ENCODE results near the gene ACAD11.
"Not testable (repeated sequence)": the region's sequence is repeated elsewhere in the genome, so short reads cannot be mapped to it uniquely, and the experiment has no call there.

The ACAD11 gene

DNA sequence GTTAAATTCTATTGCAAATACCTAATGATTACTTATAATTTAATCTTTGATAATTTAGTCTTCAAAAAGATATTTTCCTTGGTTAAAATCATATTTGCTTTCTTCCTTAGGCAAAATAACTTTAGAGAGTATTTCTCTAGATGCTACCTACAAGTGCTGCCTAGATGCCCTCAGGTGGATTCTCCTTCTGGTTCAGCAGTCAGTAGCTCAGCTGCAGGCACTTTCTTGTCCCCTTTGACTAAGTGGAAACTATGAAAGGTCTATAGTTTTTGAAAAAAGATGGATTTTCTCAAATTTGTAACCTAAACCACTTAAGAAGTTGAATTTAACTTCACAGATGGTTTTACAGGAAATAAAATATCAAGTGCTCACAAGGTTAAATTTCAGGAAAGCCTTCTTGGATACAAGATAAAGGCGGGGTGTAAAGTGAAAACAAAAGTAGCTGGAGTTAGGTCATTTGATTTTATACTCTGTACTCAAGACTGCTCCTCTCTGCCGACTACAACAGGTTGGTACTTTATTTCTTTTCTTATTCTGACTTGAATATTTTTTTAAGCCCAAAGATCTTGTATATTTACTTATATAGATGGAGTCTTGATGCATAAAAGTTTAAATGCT lies 62.7 kb downstream of the ACAD11 start, which contains the start of gene ACKR4:
ACKR4 (plus strand) TSS at position 455 of the 618 bp plus-strand sequence. CDS start 3,128 bp downstream, outside the sequence.
- no peak for FAIRE-seq

DNA sequence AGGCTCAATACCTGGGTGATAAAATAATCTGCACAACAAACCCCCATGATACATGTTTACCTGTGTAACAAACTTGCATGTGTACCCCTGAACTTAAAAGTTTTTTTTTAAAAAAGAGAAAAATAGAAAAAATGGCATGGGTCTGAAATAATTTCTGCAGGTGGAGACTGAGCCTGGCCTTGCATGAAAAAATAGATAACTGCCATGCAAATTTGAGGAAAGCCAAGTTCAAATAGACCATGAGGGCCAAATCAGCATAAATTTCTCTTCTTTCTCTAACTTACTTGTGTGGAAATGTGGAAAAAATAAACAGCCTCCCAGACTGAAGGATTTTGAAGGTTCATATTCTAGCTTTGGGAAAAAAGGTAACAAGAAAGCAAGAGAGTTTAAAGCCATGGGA lies 63.3 kb downstream of the ACAD11 start:
- no peak for FAIRE-seq

DNA sequence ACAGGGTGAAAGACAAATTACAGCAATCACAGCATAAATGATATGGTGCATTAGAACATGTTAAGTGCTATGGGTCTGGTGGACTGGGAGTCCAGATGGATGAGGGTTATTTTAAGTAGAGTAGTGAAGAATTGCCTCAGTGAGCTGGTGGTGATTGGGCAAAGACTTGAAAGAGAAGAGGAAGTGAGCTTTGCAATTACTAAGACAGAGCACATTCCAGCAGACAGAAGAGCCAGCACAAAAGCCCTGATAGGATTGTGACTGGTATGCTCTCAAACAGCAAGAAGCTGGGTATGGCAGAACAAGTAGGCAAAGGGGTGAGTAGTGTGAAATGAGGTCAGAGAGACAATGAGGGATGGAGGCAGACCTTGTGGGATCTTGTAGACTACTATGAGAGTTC lies 64.6 kb downstream of the ACAD11 start:
- FAIRE-seq: no peak

DNA sequence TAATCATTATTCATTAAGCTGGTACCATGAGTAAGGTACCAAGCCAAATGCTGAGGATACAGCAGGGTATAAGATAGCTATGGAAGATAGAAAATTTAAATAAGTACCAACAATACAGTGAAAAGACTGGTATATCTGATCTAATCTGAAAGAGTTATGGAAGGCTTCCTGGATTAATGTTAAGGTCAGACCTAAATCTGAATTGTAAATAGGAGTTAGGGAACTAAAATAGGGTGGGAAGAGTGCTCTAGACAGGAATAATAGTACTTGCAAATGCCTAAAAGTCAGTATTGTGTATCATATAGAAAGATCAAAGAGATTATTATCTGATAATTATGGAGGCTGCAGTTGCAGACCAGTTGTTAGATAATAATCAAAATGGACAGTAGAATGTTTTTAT lies 65.1 kb downstream of the ACAD11 start:
- FAIRE-seq: no peak

DNA sequence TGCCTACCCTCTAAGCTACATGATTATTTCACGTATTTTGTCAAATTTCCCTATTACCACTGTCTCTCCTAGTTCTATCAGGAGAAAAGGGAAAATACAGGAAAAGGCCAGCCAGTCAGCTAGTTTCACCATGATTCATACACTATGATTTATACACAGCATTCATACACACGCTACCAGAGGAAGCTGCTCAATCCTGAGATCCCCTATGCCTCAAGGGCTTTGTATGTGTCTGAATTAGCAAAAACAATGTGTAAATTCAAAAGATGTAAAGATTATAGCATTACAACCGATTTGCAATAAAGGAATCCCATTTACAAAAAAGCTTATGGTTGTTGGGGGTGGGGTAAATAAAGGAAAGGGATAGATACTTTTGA lies 65.7 kb downstream of the ACAD11 start:
- no peak for FAIRE-seq

DNA sequence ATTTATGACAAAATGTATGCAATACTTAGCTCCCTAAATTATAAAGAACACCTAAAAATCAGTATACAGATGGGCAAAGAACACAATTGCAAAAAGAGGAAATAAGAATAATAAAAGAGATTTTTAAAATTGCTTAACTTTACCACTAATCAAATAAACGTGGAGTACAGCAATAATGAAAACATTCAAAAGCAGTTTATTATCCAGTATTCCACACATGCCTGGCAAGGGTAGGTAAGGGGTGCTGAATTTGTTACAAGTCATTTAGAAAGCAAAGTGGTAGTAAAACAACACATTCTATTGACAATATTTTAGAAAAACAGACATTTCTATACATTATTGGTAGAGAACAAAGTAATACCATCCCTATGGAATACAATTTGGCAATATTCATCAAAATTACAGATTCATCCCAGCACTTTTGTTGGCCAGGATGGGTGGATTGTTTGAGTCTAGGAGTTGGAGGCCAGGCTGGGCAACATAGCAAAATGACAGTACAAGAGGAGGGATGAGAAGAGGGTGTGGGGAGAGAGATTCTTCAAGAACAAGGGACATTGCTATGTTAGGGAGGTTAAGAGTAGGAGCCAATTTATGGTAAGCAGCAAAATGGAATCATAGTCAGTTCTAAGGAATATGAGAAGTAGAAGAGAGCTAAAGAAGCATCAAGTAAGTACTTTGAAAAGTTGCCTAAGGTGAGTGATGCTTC lies 66.2 kb downstream of the ACAD11 start:
- FAIRE-seq: no peak

DNA sequence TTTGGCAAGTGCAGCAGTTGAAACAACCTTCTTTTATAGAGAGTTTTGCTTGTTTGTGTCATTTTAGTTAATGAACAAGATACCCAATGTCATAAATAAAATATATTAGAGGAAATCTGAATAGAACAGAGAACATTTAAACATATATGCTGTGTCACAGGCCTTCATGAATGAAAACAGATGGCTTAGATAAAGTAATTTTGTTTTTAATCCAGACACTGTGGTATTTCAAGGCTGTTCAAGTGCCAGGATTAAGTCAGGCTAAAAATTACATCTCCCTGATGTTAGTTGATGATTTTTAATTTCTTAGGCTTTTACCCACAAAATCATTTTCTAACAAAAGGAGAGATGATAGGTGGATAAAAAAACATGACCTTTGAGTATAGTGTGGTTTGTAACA lies 67.4 kb downstream of the ACAD11 start:
- FAIRE-seq: no peak

DNA sequence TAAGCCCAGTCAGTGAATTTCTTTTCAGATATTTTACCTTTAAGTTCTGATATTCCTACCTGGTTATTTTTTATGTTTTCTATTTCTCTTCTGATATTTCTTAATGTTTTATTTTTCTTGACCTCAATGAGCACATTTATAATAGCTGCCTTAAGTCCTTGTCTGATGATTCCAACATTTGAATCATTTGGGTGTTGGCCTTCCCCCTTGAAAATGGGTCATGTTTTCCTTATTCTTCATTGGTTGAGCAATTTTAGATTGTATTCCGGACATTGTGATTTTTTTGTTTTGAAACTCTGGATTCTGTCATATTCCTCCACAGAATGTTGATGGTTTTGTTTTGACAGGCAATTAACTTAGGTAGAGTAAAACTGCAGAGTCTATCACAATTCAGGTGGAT lies 72.2 kb downstream of the ACAD11 start:
- FAIRE-seq: no peak

DNA sequence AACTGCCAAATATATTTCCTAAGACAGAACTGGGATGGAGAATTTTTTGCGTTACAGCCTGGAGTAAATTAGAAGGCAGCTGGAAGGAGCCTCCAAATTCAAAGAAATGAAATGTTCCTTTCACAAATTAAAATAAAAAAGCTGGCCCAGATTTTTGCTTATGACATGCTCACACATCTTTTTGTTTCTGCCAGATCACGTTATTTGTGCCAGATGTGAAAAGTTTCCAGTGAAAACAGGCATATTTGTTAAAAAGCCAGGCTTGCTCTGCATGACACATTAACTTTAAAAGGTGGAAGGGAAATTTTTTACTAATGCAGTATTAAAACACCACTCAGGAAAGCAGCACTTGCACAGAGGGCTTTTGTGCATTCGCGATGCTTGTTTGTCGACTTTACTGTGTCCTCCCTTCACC lies 85.8 kb downstream of the ACAD11 start:
- FAIRE-seq: no peak

DNA sequence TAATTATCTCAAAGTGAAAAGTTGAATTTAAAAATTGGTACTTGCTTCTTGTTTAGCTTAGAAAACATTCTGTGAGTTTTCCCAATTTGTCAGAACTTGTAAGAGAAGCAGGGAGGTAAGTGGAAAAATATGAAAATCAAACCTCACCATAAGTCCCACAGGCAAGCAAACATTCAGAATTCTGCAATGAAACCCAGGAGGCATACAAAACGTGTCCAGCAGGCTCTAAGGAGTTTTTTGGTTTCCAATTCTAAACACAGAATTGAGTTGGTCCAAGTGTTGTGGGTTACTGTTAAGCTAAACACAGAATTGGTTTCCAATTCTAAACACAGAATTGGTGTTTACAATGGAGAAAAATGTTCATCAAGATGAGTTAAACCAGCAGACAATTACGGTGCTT lies 89.6 kb downstream of the ACAD11 start:
- FAIRE-seq: no peak

DNA sequence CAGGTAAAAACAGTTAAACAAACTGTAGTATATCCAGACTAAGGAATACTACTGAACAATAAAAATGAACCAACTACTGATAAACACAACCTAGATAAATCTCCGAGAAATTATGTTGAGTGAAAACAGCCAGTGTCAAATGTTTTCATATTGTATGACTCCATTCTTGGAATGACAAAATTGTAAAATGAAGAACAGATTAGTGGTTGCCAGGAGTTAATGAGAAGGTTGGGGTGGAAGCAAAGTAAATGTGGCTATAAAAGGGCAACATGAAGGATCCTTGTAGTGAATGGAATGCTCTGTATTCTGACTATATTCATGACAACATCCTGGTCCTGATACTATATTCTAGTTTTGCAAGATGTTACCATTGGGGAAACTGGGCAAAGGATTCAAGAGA lies 90.0 kb downstream of the ACAD11 start:
- no peak for FAIRE-seq

DNA sequence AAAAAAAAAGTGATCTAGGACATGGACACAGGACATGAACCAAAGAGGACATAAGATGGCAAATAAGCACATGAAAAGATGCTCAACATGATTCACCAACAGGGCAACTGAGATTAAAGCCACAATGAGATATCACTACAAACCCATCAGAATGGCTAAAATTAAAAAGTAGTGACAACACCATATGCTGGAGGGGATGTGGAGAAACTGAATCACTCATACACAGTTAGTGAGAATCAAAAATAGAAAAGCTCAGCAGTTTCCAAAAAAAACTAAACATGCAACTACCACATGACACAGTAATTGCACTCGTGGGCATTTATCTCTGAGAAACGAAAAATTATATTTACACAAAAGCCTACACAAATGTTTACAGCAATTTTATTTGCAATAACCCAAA lies 90.5 kb downstream of the ACAD11 start:
- no peak for FAIRE-seq

DNA sequence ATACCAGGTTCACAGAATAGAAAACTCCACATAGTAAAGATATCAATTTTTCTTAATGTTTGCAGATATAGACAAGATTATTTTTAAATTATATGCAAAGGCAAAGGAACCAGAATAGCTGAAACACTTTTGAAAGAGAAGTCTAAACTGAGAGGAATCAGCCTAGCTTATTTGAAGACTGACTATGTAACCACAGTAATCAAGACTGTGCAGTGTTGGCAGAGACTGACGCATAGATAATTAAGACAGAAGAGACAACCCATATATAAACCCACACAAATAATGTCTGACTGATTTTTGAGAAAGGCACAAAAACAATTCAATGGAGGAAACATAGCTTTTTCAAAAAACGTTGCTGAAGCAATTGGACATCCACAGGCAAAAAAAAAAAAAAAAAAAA lies 91.2 kb downstream of the ACAD11 start:
- no peak for FAIRE-seq

DNA sequence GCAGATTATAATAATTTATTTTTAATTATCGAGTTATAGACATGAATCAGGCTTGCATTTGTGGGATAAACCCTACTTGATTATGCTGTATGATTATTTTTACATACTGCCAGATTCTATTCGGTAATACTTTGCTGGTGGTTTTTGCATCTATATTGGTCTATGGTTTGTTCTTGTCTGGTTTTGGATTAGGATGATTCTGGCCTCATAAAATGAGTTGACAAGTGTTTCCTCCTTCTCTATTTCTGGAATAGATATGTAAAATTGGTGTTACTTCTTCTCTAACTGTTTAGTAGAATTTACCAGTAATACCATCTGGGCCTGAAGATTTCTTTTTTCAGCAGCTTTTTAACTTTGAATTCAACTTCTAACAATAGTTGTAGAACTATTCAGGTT lies 95.5 kb downstream of the ACAD11 start:
- FAIRE-seq: no peak

DNA sequence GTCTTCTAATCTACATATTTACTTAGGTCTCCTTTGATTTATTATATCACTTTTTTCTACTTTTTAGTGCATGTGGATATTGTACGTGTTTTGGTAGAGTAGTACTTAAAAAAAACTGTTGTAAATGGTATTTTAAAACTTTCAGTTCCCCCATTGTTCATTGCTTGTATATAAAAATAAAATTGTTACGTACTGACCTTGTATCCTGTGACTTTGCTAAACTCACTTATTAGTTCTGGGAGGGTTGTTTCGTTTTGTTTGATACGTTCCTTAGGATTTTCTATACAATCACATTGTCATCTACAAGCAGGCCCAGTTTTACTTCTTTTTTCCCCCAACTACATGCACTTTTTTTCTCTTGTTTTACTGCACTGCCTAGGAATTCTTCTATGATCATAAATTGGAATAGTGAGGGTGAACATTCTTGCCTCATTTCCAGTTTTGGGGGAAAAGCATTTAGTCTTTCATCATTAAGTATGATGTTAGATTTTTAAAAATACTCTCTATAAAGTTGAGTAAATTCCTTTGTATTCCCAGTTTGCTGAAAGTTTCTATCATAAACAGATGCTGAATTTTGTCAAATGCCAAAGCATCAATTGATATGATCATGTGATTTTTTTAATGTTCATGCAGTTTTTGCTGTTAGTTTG lies 96.1 kb downstream of the ACAD11 start:
- FAIRE-seq: no peak

DNA sequence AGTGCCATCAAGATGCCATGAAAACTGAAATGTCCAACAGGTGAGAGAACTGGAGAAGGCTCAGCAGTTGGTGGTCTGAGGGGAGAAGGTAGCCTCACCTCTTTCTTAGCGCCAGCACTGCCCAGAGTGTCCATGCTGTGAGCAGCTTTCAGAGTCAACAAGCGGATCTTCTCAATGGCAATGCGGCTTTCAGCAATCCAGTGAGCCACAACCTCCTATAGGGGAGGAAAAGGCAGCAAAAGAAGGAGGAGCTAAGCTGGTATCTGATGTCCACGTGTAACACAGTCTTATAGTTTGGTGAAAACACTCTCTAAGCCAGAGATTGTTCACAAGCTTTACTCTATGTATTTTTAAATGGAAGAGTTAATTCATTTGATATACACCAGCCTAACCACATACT lies 98.6 kb downstream of the ACAD11 start:
- no peak for FAIRE-seq

DNA sequence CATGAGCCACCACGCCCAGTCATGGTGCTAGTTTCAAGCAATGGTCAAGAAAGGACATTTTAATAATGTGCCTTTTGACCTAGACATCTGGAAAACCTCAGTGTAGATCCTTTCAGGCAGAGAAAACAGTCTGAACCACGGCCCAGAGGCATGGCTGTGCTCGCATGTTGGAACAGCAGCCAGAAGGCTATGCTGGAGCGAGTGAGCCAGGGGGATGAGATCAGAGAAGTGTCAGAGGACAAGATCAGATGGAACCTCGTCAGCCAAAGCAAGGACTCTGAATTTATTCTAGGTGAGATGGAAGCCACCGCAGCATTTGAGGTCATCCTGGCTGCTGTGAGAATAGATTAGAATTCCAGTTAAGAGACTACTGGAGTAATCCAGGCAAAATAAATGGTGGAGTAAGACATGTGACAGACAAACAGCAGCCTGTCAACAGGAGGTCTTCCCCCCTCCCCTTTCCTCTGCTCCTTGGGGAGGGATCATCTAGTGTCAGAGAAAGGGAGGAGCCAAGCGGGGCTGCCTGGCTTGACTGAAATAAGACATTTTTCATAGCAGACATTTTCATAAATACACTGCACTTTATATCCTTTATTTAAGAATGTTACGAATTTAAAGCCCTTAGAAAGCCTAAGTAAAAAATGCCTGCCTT lies 103.0 kb downstream of the ACAD11 start:
- no peak for FAIRE-seq

DNA sequence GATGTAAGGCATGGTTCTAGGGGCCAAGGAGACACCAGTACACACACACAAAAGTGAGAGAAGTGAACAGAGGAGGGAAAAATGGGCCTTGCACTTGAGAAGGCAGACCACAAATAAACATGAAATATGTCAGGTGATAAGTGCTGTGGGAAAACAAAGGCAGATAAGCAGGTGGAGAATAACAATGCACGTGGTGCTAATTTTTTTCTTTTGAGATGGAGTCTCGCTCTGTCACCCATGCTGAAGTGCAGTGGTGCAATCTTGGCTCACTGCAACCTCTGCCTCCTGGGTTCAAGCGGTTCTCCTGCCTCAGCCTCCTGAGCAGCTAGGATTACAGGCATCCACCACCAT lies 103.6 kb downstream of the ACAD11 start:
- not testable (repeated sequence) for FAIRE-seq

DNA sequence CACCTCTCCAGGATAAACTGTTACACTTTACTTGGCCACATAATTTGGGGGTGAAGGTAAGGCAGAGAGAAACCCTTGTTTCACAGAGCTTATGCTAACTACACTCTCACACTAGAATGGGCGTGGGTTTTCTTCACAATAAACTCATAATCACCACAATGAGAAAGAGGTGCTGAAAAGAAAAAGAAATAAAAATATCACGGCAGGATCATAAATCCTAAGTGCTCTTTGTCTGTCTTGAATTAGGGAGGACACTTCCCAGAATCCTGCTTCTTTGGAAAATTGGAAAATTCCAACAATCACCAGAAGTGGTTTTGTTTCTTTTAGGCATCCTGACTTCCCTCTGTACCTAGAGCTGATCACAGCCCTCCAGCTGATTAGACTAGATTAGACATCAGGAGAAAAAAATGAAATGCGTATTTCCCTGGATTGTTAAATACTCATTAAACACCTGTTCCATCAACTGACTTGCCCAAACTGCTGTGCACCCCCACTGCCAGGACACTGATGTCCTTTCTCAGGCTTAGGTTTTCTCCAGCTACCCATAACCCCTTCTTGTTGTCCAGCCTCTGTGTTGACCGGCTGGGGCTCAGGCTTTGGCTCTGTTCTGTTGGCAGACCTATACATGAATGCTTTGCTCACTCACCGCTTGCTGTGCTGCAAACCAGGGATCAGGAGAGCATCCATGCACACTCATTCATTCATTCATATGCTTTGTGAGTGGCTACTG lies 104.1 kb downstream of the ACAD11 start:
- FAIRE-seq: no peak

DNA sequence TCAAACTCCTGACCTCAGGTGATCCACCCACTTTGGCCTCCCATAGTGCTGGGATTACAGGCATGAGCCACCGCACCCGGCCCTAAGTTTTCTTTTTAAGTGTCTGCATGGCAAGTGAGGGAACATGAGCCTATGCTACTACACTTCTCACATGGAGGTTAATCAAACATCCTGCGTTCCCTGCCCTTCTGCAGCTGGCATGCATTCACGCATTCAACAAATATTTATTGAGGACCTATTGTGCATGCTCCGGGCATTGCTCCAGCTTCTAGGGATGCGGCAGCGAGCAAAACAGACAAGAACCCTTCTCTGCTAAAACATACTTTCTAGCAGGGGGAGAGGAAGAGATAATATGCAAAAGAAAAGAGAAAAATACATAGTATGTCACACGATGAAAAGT lies 105.2 kb downstream of the ACAD11 start:
- FAIRE-seq: no peak

DNA sequence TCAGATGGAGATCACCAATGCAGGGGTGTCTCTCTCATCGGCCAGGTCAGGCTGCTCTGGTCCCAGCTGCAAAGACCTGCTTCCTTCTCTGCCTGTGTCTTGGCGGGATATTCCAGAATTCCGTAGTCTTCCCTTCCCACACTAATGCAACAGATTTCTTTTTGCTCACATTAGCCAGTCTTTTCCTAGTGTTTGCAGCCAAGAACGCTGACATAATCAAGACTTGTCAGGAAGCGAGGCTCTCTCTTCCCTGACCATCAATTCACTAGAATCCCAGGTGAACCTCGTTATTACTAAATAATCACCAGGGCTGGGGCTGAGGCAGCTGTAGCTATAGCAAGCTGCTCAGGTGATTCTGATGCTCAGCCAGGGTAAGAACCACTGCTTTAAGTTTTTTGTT lies 105.8 kb downstream of the ACAD11 start:
- FAIRE-seq: no peak

DNA sequence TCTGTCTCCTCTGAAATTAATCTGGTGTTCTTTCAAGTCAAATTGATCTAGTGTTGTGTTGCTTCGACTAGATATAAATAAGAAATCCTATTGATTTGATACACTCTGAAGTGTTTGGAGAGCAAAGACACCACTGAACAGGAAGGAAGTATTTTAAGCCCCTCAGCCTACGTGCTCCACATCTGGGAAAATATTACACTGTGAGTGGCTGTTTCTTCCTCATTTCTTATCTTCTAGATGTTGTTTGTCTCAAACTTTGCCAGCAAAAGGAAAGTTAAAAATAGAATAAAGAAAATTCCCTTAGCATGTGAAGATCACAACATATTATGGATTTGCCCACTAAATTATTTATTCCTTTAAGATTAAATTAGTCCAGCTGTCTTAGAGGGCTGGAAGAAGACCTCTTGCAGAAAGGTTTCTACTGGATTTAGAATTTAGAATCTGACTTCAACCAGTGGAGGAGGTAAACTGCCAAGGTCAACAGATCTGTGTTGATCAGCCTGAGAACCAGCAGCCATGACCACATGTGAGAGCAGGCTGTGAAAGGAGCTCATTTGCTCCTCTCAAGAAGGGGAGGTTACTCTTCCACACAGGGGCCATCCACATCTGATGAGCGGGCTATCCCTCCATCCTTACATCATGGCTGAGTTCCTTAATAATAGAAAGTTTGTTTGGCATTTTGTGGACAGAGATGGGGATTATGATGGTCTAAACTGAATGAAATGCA lies 108.9 kb downstream of the ACAD11 start:
- FAIRE-seq: no peak
